Stimulated activated naive CD4-positive, alpha-beta T cell treated with Interleukin-2 at 50 U/mL for 16 hours (primary cell): ENCODE measurements around the gene RAB5IF.
"Not testable (repeated sequence)": the region's sequence is repeated elsewhere in the genome, so short reads cannot be mapped to it uniquely, and the experiment has no call there.

Experiments used
- DNase-seq: peaks from one replicate; lab custom pipeline; 2025; lab: John Stamatoyannopoulos, UW

The RAB5IF gene

DNA sequence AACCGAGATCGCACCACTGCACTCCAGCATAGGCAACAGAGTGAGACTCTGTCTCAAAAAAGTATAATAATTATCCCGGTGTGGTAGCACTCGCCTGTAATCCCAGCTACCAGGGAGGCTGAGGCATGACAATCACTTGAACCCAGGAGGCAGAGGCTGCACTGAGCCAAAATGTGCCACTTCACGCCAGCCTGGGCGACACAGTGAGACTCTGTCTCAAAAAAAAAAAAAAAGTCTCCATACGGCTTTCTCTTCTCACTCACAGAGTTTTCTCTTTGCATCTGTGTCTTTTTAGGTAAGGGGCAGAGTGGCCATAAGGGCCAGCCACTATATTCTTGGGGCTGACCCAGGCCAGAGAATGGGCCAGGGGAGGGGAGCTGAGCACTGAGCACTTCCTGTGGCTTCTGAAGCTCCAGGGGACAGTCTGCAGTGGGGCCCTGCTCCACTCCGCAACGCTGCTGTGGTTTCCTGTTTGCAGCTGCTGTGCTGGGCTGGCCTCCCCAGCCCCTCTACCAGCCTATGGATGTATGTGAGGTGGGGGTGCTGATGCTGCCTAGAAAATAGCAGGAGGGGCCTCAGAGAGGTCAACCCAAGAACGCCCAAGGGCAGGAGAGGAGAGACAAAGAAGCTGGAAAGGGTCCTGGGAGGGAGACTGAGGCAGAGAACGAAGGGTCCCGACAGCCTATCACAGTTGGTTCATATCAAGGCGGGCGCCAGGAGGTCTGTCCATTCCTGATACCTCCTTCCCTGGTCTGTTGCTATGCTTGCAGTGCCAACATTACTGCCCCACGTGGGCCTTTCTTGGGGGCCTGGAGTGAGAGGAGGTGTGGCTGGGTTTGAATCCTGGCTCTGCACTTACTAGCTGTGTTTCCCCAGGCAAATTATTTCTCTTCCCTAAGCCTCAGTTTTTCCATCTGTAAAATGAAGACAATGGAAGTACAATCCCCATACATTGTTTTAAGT lies 24.4 kb downstream of the RAB5IF start:
- peak; percentile 22 for DNase-seq

DNA sequence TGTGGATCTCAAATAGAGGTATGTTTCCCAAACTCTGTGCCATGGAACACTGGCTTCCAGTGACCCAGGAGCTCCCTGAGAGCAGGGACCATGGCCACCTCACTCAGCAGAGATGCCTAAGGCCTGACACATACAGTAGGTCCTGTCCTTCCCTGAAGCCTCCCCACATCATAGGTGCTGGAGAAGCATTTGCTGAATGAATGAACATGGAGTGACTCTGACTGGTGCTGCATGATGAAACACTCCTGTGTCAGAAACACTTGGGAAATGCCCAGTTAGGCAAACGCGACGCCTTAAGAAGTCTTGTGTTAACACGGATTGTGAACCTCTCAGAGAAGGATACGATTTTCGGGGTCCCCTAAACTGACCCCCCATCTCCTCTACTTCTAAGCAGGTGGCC lies 26.1 kb downstream of the RAB5IF start:
- DNase-seq, result no peak

DNA sequence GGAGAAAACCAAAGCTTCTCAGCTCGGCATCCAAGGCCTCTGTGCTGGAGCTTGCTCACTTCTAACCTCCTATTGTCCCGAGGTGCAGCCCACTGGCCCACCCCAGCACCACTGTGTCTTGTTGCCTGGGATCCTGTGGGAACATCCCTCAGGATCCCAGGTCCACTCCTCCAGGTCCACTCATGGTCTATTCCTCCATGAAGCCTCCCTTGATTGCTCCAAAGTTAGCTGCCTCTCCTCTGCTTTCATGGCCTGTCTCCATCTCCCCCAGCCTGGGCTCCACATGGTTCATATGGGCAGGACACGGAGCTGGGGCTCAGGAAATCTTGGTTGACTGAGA lies 26.5 kb downstream of the RAB5IF start:
- no peak for DNase-seq

GRCh38 chr20:36632487-36633284 lies 27.1 kb downstream of the RAB5IF start:
- DNase-seq, result no peak

DNA sequence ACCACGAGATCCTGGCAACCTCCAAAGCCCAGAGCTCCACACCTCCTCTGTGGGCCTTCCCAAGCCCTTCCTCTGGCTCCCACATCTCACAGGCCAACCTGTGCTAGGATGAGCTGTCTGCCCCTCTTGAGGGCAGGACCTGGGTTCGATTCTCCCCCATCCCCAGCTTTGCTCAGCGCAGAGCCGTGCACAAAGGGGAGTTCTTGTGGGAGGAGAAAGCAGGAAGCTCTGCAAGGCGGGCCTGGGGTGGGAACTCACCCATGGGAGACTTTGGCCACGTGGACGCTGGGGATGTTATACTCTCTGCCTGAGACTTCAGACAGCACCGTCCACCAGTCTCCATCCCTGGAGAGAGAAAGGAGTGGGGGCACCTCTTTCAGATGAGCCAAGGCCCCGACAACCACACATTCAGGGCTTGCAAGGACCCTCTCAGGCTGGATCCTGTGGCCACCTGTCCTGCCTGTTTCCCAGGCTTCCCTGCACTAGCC lies 27.8 kb downstream of the RAB5IF start:
- no peak for DNase-seq

- no peak for DNase-seq
These were observed 28.8 kb downstream of the RAB5IF start for GRCh38 chr20:36634342-36634741.

DNA sequence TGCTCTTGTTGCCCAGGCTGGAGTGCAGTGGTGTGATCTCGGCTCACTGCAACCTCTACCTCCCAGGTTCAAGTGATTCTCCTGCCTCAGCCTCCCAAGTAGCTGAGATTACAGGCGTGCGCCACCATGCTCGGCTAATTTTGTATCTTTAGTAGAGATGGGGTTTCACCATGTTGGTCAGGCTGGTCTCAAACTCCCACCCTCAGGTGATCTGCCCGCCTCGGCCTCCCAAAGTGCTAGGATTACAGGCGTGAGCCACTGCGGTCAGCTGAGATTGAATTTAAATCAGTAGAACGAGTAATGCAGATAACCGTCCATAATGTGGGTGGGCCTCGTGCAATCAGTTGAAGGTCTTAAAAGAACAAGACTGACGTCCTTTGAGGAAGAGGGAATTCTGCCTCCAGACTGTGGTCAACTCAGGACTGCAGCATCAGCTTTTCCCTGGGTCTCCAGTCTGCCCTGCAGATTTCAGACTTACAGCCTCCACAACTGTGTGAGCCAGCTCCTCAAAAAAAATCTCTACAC lies 33.4 kb downstream of the RAB5IF start:
- DNase-seq, result not testable (repeated sequence)

GRCh38 chr20:36641506-36641843 lies 35.9 kb downstream of the RAB5IF start:
- no peak for DNase-seq

- no peak for DNase-seq
These were observed 36.6 kb downstream of the RAB5IF start for GRCh38 chr20:36642136-36642535.

GRCh38 chr20:36644032-36644705 lies 38.6 kb downstream of the RAB5IF start:
- DNase-seq, result peak; percentile 60

DNA sequence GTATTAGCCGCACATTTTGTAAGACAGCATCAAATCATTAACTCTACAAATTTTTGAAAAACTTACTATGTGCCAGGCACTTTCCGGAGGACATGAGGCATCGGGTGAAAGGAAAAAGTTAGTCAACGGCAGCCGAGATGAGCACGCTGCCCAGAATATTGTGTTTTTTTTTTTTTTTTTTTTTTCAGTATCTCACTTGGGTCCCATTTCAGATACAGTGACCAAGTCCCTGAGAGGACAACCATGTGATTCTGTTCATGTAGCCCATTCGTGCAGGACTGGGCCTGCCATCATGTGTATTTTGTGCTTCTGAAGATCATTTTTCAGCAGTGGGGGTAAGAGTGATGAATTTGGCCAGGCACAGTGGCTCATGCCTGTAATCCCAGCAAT lies 39.1 kb downstream of the RAB5IF start:
- DNase-seq, result peak; percentile 53

DNA sequence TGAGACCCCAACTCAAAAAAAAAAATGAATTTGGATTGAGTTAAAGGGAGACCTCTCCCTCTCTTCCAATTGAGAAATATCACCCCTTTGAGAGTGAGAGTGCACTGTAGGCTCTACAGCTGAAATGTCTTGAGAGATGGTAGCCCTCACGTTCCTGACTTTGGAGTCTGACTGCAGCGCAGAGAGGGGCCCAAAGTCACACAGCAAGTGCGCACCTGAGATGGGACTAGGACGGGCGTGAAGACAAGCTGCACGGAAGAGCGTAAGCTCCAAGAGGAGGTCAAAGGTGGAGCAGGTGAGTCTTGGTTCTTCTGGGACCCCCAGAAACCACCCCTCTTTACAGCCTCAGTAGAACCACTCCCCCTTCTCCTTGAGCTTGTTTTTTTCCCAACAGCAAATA lies 39.8 kb downstream of the RAB5IF start:
- no peak for DNase-seq

DNA sequence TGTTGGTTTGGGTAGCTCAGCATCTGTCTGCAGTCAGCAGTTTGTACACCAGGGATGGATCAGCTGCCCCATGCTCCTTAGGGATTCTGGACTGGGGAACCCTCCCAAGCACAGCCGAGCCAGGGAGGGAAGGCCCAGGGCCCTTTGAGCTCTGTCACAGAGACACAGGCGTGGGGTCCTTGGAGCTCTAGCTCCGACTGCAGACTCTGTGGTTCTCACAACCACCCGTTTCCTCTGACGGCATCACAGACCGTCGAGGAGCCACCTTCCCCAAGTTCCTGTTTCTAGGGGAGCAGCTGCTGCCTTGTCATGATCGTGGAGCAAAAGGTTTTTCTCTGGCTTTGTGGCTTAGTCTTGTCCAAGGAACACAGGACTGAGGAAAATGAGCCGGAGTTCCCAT lies 40.4 kb downstream of the RAB5IF start, which contains the start of gene SLA2:
SLA2 (minus strand) TSS at position 199 of the 400 bp plus-strand sequence. CDS start 4,861 bp downstream, outside the sequence.
- DNase-seq, result peak; percentile 47

- DNase-seq, result no peak
These were observed 41.1 kb downstream of the RAB5IF start for GRCh38 chr20:36646678-36647077.

- DNase-seq, result no peak
These were observed 41.9 kb downstream of the RAB5IF start for GRCh38 chr20:36647196-36648121.

DNA sequence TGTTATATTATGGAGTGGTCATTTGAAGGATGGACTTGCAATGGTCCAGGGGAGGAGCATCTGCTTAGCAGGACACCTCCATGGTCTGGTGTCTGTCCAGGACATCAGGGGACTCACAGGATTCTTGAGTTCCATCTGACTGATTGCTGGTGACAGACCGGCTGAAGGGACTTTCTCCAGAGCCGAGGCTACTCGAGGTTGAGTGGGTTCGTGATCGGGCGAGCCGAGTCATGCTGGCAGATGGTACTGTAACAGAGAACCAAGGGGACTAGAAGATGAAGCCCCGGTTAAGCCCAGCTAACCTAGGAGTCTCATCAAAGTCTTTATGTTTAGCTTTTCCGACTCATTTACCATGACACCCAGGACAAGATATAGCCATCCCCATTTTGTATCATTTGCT lies 47.9 kb downstream of the RAB5IF start:
- no peak for DNase-seq

GRCh38 chr20:36654506-36654905 lies 48.9 kb downstream of the RAB5IF start:
- DNase-seq, result no peak

DNA sequence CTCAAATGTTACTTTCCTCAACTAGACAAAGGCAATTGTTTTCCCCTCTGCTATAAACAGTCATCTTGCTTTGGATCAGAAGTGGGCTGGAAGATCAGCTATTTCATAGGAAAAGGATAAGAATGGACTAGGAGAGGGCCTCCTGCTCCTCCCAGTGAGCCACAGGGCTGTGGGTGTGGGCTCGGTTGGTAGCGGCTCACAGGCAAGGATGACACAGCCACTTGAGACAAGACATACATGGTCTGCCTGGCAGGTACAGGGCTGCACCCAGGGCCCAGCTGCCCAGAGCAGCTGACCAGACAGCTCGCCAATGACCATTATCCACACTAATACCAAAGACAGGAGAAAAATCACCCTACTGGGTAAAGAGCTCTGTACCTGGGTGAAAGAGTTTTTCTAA lies 49.4 kb downstream of the RAB5IF start:
- no peak for DNase-seq

DNA sequence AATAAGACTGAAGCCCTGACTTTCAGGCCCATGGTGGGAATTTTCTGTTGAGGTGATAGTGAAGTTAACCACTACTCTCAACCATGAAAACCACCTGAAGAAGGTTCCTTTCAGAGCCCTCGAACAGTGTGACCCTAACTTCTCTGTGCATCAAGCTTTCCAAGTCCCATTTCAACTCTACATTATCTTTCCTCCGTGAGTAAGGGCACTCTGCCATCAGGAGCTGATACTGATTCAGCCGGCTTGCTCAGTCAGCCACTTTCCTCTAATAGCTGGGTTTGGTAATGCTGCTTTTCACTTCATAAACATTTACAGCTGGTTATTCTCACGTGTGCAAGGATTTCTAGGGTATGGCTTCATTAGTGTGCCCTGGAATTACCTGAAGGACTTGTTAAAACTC lies 51.2 kb downstream of the RAB5IF start:
- no peak for DNase-seq

DNA sequence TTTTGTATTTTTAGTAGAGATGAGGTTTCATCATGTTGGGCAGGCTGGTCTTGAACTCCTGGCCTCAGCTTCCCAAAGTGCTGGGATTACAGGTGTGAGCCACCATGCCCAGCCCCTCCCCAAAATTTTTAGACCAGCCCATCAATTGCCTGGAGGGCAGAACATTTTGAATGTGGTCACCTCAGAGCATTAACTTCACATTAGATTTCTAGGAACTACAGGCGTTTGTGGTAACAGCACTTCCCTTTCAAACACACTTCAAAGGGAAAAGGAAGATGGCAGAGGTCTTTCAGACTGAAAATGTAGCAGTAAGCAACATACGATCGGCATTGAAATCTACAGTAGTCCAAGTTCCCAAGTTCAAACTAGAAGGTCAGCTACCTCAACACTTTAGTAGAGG lies 52.7 kb downstream of the RAB5IF start:
- no peak for DNase-seq
